GM06990 (cell line): Measurements from ENCODE around the gene RPL28.

ENCODE experiments used
- DNase-seq: peaks from one replicate; pipeline ENCODE4 v3.0.0-alpha.2; 2011; ENCODE audit not compliant: insufficient read length; ENCODE audit errors: extremely low read depth
- H3K27me3 ChIP-seq: replicated peaks from 2 replicates; pipeline ENCODE4 v1.6.0; 2011; ENCODE audit warnings: low read length; ENCODE audit not compliant: control insufficient read depth, insufficient read depth
- H3K36me3 ChIP-seq: 2 replicates; pipeline ENCODE4 v1.5.1; 2011; ENCODE audit warnings: low read length; ENCODE audit not compliant: control insufficient read depth, insufficient read depth
- H3K4me3 ChIP-seq: replicated peaks from 2 replicates; pipeline ENCODE4 v1.5.1; 2011; ENCODE audit warnings: low read depth, mild to moderate bottlenecking, control low read depth, low read length
- CTCF ChIP-seq: IDR thresholded peaks from 2 replicates; pipeline ENCODE4 v1.5.1; 2011; ENCODE audit warnings: low read length, control low read depth, mild to moderate bottlenecking, inconsistent platforms; ENCODE audit not compliant: insufficient read depth, poor library complexity, severe bottlenecking

The RPL28 gene

GRCh38 chr19:55441692-55442321 is 56.1 kb downstream of the RPL28 start:
- no peak for DNase-seq
- H3K4me3 ChIP-seq: no peak overlapping the region
- H3K36me3 ChIP-seq: no peaks in the 10 kb centered on the region
- H3K27me3 ChIP-seq: peaks cover 3% of the 10 kb centered on the region; the same call in 1 of the 2 replicates
- no peak for TF ChIP-seq CTCF

GRCh38 chr19:55442372-55442961 is 56.7 kb downstream of the RPL28 start:
- TF ChIP-seq CTCF: no peak

GRCh38 chr19:55443045-55443823 is 57.5 kb downstream of the RPL28 start, which contains the start of gene SHISA7:
Gene SHISA7, minus strand, starts transcription at chr19:55443300. Its CDS starts 437 bp downstream, at chr19:55442863.
- Histone ChIP-seq H3K4me3 (no peak within 1 kb of the TSS), H3K36me3 (no peaks in the 10 kb centered on the region), H3K27me3 (peaks cover 3% of the 10 kb centered on the region; the same call in 1 of the 2 replicates)
- DNase-seq: no peak
- no peak for TF ChIP-seq CTCF

More at GRCh38 chr19:55442372-55442961, 56.7 kb downstream of the RPL28 start:
- peaks cover 3% of the 10 kb centered on the region; the same call in 1 of the 2 replicates for H3K27me3 ChIP-seq
- no peak overlapping the region for H3K4me3 ChIP-seq
- H3K36me3 ChIP-seq: no peaks in the 10 kb centered on the region
- DNase-seq: no peak

- Histone ChIP-seq H3K4me3 (no peak overlapping the region), H3K36me3 (no peaks in the 10 kb centered on the region), H3K27me3 (peaks cover 3% of the 10 kb centered on the region; the same call in 1 of the 2 replicates)
- no peak for DNase-seq
- no peak for TF ChIP-seq CTCF
Measured at GRCh38 chr19:55443824-55444480, 58.2 kb downstream of the RPL28 start.

GRCh38 chr19:55444646-55445045 is 58.9 kb downstream of the RPL28 start:
- peaks cover 1% of the 10 kb centered on the region; the same call in 1 of the 2 replicates for H3K27me3 ChIP-seq
- H3K4me3 ChIP-seq: no peak overlapping the region
- H3K36me3 ChIP-seq: no peaks in the 10 kb centered on the region
- no peak for DNase-seq
- no peak for TF ChIP-seq CTCF
